K562 (cell line): ENCODE data around the gene SH3BP5. TPM values are rescaled to one million over a fixed set of nuclear protein-coding genes. Genes with fewer than 3 reads are reported as not detected.

ENCODE experiments used
- EP300 ChIP-seq: IDR thresholded peaks from 2 replicates; pipeline ENCODE4 v1.6.1; 2012; ENCODE audit warnings: low read length, improper control_type of control experiment
- FOSL1 ChIP-seq: fragments of 200-800 bp; sonication (Bioruptor generic); conservative IDR thresholded peaks from 2 replicates; pipeline ENCODE4 v1.6.1; 2016; ENCODE audit warnings: missing genetic modification characterization, missing compliant biosample characterization
- FOXJ3 ChIP-seq: sonication (generic); formaldehyde crosslinking; IDR thresholded peaks from 2 replicates; pipeline ENCODE4 v1.4.0; 2020; ENCODE audit warnings: mild to moderate bottlenecking, missing genetic modification reagents
- LARP7 ChIP-seq: fragments of 450-650 bp; IDR thresholded peaks from 2 replicates; pipeline ENCODE4 v1.6.1; 2016
- MXD1 ChIP-seq: fragments of 250-450 bp; sonication (Bioruptor Pico); IDR thresholded peaks from 2 replicates; pipeline ENCODE4 v1.8.0; 2021; ENCODE audit warnings: borderline replicate concordance, mild to moderate bottlenecking, moderate library complexity; ENCODE audit not compliant: poor library complexity, severe bottlenecking
- PHB2 ChIP-seq: fragments of 450-650 bp; IDR thresholded peaks from 2 replicates; pipeline ENCODE4 v1.6.1; 2017; ENCODE audit warnings: low read depth
- POLR2A ChIP-seq: fragments of 450-650 bp; conservative IDR thresholded peaks from 2 replicates; pipeline ENCODE4 v1.6.1; 2016
- SIN3A ChIP-seq, 2 experiments: fragments of 150-350 bp in 1 of 2; IDR thresholded peaks; 2 replicates each; pipeline ENCODE4 v1.6.1; 2011 to 2016; ENCODE audit warnings: borderline replicate concordance in 2 of 2, low read depth in 2 of 2, low read length in 2 of 2, mild to moderate bottlenecking in 2 of 2, moderate library complexity in 2 of 2; ENCODE audit not compliant: control insufficient read depth in 1 of 2
- TEAD2 ChIP-seq: fragments of 450-650 bp; IDR thresholded peaks from 2 replicates; pipeline ENCODE4 v1.6.1; 2016; ENCODE audit warnings: missing genetic modification characterization, control low read depth, missing compliant biosample characterization
- ZNF121 ChIP-seq: sonication (generic); formaldehyde crosslinking; conservative IDR thresholded peaks from 2 replicates; pipeline ENCODE4 v1.8.0; 2022; ENCODE audit warnings: missing genetic modification reagents
- ZNF175 ChIP-seq: fragments of 200-800 bp; sonication (Bioruptor generic); IDR thresholded peaks from 2 replicates; pipeline ENCODE4 v1.6.1; 2016; ENCODE audit warnings: low read depth, mild to moderate bottlenecking, missing genetic modification characterization, missing compliant biosample characterization
- polyA plus RNA-seq, 8 experiments: library from polyadenylated mRNA; depleted of rRNA in 4 of 8; stranded (reverse) in 5 of 8; unstranded in 3 of 8; fragments of >200 nt; fragmentation: Nextera tagmentation in 2 of 8; fragmentation: Illumina TruSeq in 1 of 8; extraction: Ambion mirVana in 2 of 8; extraction: Trizol in 1 of 8; gene quantifications; 2 replicates each; pipeline versions ENCODE4 v1.2.1 to v1.2.3, GENCODE V29; 2011 to 2014; ENCODE audit warnings: inconsistent platforms in 1 of 8, missing spikeins in 1 of 8
- total RNA-seq, 7 experiments: library from RNA; depleted of rRNA in 6 of 7; stranded (reverse); fragments of >200 nt in 6 of 7; fragmentation: Illumina TruSeq in 2 of 7; extraction: Trizol in 2 of 7; gene quantifications; 2 replicates each; pipeline versions ENCODE4 v1.2.1 to v1.2.3, GENCODE V29; 2011 to 2021; ENCODE audit warnings: low replicate concordance in 1 of 7
- TF ChIP-seq, protein P1 (sequence below), 2 experiments: IDR thresholded peaks; 2 replicates each; pipeline ENCODE4 v1.6.1; 2011; ENCODE audit warnings: borderline replicate concordance in 1 of 2, control low read depth in 1 of 2, low read depth in 1 of 2, low read length in 1 of 2, mild to moderate bottlenecking in 1 of 2, mixed read lengths in 1 of 2, moderate library complexity in 1 of 2; ENCODE audit not compliant: insufficient read depth in 1 of 2, insufficient read length in 1 of 2, poor library complexity in 1 of 2, severe bottlenecking in 1 of 2; ENCODE audit errors: extremely low read depth in 1 of 2
- TF ChIP-seq, protein P2 (sequence below), 2 experiments: fragments of 450-650 bp in 1 of 2; IDR thresholded peaks; 2 replicates each; pipeline ENCODE4 v1.6.1; 2011 to 2017; ENCODE audit warnings: low read depth in 2 of 2, antibody characterized with exemption in 1 of 2, borderline replicate concordance in 1 of 2, low read length in 1 of 2, mild to moderate bottlenecking in 1 of 2, mixed read lengths in 1 of 2; ENCODE audit not compliant: control insufficient read depth in 1 of 2
- TF ChIP-seq, protein P3 (sequence below): sonication (generic); formaldehyde crosslinking; IDR thresholded peaks from 2 replicates; pipeline ENCODE4 v1.8.1; 2023; ENCODE audit warnings: mild to moderate bottlenecking, missing genetic modification reagents, moderate library complexity
- TF ChIP-seq, protein P4 (sequence below): sonication (generic); formaldehyde crosslinking; IDR thresholded peaks from 2 replicates; pipeline ENCODE4 v1.8.1; 2022; ENCODE audit warnings: missing genetic modification reagents
- TF ChIP-seq, protein P5 (sequence below): fragments of 250-450 bp; sonication (Bioruptor Pico); IDR thresholded peaks from 2 replicates; pipeline ENCODE4 v1.5.0; 2020; ENCODE audit warnings: mild to moderate bottlenecking, borderline replicate concordance

The SH3BP5 gene
- total and polyA plus RNA-seq, 9 of the 15 experiments (the other 6 are each of a cell fraction or from before 2014, with no cell fraction given), result 2.9 to 29.0 (median 14.9) TPM

DNA sequence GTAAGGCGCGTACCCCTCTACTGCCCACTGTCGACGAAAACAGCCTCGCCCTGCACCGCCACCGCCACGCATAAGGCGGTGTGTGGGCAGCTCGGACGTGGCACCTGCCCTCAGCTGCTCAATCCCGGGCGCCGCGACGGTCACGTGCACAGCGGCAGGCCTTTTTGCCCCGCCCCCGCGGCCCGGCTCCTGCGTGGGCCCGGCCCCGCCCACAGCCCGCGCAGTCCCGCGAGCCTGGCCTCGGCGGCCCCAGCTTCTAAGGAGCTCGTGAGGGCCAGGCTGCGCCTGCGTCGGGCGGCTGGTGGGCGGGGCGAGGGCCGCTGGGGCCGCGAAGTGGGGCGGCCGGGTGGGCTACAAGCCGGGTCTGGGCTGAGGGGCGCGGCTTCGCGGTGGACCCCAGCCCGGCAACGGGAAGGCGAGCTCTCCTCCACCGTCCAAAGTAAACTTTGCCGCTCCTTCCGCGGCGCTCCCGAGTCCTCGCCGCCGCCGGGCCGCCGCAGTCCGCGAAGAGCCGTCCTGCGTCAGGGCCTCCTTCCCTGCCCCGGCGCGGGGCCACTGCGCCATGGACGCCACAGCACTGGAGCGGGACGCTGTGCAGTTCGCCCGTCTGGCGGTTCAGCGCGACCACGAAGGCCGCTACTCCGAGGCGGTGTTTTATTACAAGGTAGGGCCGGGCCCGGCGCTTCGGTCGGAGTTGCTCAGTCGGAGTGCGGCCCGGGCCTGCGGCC lies 126.3 kb downstream of the SH3BP5 start, which contains the start of gene CAPN7 (continued):
- TF ChIP-seq, protein P1, sequence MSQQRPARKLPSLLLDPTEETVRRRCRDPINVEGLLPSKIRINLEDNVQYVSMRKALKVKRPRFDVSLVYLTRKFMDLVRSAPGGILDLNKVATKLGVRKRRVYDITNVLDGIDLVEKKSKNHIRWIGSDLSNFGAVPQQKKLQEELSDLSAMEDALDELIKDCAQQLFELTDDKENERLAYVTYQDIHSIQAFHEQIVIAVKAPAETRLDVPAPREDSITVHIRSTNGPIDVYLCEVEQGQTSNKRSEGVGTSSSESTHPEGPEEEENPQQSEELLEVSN (IDR thresholded peaks at IDR 0.05; ENCODE audit: borderline replicate concordance in 1 of 2, extremely low read depth in 1 of 2, insufficient read depth in 1 of 2, insufficient read length in 1 of 2, low read depth in 1 of 2, low read length in 1 of 2, poor library complexity in 1 of 2, severe bottlenecking in 1 of 2), result peak; percentile 89 to 93
- no peak for TF ChIP-seq PHB2
- TF ChIP-seq FOXJ3, result no peak
- no peak for TF ChIP-seq EP300
- TF ChIP-seq, protein P2, sequence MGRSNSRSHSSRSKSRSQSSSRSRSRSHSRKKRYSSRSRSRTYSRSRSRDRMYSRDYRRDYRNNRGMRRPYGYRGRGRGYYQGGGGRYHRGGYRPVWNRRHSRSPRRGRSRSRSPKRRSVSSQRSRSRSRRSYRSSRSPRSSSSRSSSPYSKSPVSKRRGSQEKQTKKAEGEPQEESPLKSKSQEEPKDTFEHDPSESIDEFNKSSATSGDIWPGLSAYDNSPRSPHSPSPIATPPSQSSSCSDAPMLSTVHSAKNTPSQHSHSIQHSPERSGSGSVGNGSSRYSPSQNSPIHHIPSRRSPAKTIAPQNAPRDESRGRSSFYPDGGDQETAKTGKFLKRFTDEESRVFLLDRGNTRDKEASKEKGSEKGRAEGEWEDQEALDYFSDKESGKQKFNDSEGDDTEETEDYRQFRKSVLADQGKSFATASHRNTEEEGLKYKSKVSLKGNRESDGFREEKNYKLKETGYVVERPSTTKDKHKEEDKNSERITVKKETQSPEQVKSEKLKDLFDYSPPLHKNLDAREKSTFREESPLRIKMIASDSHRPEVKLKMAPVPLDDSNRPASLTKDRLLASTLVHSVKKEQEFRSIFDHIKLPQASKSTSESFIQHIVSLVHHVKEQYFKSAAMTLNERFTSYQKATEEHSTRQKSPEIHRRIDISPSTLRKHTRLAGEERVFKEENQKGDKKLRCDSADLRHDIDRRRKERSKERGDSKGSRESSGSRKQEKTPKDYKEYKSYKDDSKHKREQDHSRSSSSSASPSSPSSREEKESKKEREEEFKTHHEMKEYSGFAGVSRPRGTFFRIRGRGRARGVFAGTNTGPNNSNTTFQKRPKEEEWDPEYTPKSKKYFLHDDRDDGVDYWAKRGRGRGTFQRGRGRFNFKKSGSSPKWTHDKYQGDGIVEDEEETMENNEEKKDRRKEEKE (IDR thresholded peaks at IDR 0.05; ENCODE audit: borderline replicate concordance in 1 of 2, control insufficient read depth in 1 of 2, low read depth in 2 of 2, low read length in 1 of 2), result no peak
- no peak for TF ChIP-seq ZNF121 (CRISPR knock-in tag)
- TF ChIP-seq ZNF175, result no peak
- peak; percentile 84 for TF ChIP-seq POLR2A
- TF ChIP-seq, protein P3, sequence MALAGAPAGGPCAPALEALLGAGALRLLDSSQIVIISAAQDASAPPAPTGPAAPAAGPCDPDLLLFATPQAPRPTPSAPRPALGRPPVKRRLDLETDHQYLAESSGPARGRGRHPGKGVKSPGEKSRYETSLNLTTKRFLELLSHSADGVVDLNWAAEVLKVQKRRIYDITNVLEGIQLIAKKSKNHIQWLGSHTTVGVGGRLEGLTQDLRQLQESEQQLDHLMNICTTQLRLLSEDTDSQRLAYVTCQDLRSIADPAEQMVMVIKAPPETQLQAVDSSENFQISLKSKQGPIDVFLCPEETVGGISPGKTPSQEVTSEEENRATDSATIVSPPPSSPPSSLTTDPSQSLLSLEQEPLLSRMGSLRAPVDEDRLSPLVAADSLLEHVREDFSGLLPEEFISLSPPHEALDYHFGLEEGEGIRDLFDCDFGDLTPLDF (CRISPR knock-in tag), result no peak; the same call in 1 of the 2 replicates
- TF ChIP-seq, protein P4, sequence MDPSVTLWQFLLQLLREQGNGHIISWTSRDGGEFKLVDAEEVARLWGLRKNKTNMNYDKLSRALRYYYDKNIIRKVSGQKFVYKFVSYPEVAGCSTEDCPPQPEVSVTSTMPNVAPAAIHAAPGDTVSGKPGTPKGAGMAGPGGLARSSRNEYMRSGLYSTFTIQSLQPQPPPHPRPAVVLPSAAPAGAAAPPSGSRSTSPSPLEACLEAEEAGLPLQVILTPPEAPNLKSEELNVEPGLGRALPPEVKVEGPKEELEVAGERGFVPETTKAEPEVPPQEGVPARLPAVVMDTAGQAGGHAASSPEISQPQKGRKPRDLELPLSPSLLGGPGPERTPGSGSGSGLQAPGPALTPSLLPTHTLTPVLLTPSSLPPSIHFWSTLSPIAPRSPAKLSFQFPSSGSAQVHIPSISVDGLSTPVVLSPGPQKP (CRISPR knock-in tag), result no peak
- TF ChIP-seq LARP7, result 0 out of 2 replicates have a peak, but pooled peaks have one; percentile 41
- no peak for TF ChIP-seq FOSL1 (tag)
- no peak for TF ChIP-seq TEAD2 (tag)
- no peak for TF ChIP-seq MXD1
- peak; percentile 82 to 88; a peak in 3 of 4 replicates for TF ChIP-seq SIN3A (IDR thresholded peaks at IDR 0.05; ENCODE audit: borderline replicate concordance in 2 of 2, control insufficient read depth in 1 of 2, low read depth in 2 of 2, low read length in 2 of 2)
- TF ChIP-seq, protein P5, sequence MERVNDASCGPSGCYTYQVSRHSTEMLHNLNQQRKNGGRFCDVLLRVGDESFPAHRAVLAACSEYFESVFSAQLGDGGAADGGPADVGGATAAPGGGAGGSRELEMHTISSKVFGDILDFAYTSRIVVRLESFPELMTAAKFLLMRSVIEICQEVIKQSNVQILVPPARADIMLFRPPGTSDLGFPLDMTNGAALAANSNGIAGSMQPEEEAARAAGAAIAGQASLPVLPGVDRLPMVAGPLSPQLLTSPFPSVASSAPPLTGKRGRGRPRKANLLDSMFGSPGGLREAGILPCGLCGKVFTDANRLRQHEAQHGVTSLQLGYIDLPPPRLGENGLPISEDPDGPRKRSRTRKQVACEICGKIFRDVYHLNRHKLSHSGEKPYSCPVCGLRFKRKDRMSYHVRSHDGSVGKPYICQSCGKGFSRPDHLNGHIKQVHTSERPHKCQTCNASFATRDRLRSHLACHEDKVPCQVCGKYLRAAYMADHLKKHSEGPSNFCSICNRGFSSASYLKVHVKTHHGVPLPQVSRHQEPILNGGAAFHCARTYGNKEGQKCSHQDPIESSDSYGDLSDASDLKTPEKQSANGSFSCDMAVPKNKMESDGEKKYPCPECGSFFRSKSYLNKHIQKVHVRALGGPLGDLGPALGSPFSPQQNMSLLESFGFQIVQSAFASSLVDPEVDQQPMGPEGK (CRISPR knock-in tag), result no peak; the same call in 1 of the 2 replicates
